Measurements from ENCODE around the gene MCCC1. TPM values are rescaled to one million over a fixed set of nuclear protein-coding genes. Genes with fewer than 3 reads are reported as not detected.

The MCCC1 gene
- 21.4 and 36.9 TPM in 2 replicates for total RNA-seq

GRCh38 chr3:183099026-183099837, at the start of gene MCCC1:
Gene MCCC1, minus strand, starts transcription at chr3:183099496. Its CDS starts 56 bp downstream, at chr3:183099440.

GRCh38 chr3:182980204-182981037, 118.9 kb downstream of the MCCC1 start, which contains the start of gene DCUN1D1:
Gene DCUN1D1, minus strand, starts transcription at chr3:182980538. Its CDS starts 49 bp downstream, at chr3:182980489.

Other genes with a start within 250 kb of the MCCC1 start
- 30.9 and 42.2 TPM in 2 replicates for gene DCUN1D1, start 119.0 kb downstream of the MCCC1 start, total RNA-seq
- 0.32 and 2.1 TPM in 2 replicates for gene LAMP3, start 63.2 kb upstream of the MCCC1 start, total RNA-seq
- 20.5 and 22.2 TPM in 2 replicates for gene B3GNT5, start 153.8 kb upstream of the MCCC1 start, total RNA-seq

Measured in epithelial cell of umbilical artery (primary cell).